ENCODE data around the gene ZNF662. TPM values are rescaled to one million over a fixed set of nuclear protein-coding genes. Genes with fewer than 3 reads are reported as not detected.

Gene ZNF662
- total RNA-seq, 6 experiments from 2014 or later = 1.4 to 10.9 (median 3.3) TPM

DNA sequence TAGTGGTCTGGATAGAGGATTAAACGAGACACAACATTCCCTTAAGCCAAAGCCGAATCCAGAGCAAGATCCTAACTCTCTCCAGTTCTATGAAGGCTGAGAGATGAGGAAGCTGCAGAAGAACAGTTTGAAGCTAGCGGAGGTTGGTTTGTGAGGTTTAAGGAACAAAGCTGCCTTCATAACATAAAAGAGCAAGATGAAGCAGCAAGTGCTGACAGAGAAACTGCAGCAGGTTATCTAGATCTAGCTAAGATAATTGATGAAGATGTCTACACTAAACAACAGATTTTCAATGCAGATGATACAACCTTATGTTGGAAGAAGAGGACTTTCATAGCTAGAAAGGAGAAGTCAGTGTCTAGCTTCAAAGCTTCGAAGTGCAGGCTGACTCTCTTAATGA is 58.3 kb downstream of the ZNF662 start:
- no peaks in the 10 kb centered on the region for H3K27me3 ChIP-seq
- DNase-seq (no peak), ATAC-seq (no peak)
- no peaks in the 10 kb centered on the region for H3K4me1 ChIP-seq
- WGBS (ENCODE audit: insufficient coverage, low coverage, low lambda C conversion rate, missing lambda C conversion rate) = 80% methylated on average over 4 of the region's 4 CpGs
- H3K4me3 ChIP-seq = no peak overlapping the region
- H3K27ac ChIP-seq = no peak overlapping the region
- no peaks in the 10 kb centered on the region for H3K36me3 ChIP-seq
- TF ChIP-seq, protein P1, sequence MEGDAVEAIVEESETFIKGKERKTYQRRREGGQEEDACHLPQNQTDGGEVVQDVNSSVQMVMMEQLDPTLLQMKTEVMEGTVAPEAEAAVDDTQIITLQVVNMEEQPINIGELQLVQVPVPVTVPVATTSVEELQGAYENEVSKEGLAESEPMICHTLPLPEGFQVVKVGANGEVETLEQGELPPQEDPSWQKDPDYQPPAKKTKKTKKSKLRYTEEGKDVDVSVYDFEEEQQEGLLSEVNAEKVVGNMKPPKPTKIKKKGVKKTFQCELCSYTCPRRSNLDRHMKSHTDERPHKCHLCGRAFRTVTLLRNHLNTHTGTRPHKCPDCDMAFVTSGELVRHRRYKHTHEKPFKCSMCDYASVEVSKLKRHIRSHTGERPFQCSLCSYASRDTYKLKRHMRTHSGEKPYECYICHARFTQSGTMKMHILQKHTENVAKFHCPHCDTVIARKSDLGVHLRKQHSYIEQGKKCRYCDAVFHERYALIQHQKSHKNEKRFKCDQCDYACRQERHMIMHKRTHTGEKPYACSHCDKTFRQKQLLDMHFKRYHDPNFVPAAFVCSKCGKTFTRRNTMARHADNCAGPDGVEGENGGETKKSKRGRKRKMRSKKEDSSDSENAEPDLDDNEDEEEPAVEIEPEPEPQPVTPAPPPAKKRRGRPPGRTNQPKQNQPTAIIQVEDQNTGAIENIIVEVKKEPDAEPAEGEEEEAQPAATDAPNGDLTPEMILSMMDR (IDR thresholded peaks at IDR 0.05) = no peak
- TF ChIP-seq POLR2A (IDR thresholded peaks at IDR 0.05) = no peak
- intact Hi-C loops (cut with DNase I) = loop anchor here (5.0 to 10.0 kb wide), 2 partner anchors 121 to 123 kb away; no protein-coding TSS in a partner anchor
- H3K9me3 ChIP-seq = no peaks in the 10 kb centered on the region

Other genes with a start within 250 kb of the ZNF662 start
- gene KLHL40, start 220.6 kb upstream of the ZNF662 start, total RNA-seq = under 1 TPM in 2 of 6 experiments, not detected in 4; 0.19 to 0.68 TPM
- gene HHATL, start 203.3 kb upstream of the ZNF662 start, total RNA-seq = 1 to 10 TPM in 1 of 6 experiments, under 1 TPM in 2, not detected in 3; 0.29 to 1.0 (median 0.60) TPM
- gene CCDC13, start 132.9 kb upstream of the ZNF662 start, total RNA-seq = 1 to 10 TPM; 1.2 to 2.5 (median 1.6) TPM
- gene HIGD1A, start 101.7 kb upstream of the ZNF662 start, total RNA-seq = 100 to 1,000 TPM; 104 to 348 (median 175) TPM
- gene ACKR2, start 96.7 kb upstream of the ZNF662 start, total RNA-seq = 10 to 100 TPM; 17.0 to 36.1 (median 23.0) TPM
- 100 to 1,000 TPM; 237 to 478 (median 308) TPM for gene CYP8B1, start 30.3 kb upstream of the ZNF662 start, total RNA-seq
- gene GASK1A, start 73.2 kb downstream of the ZNF662 start, total RNA-seq = 10 to 100 TPM in 3 of 6 experiments, 1 to 10 TPM in 3; 5.5 to 17.5 (median 10.5) TPM
- 1 to 10 TPM; 4.8 to 9.2 (median 6.0) TPM for gene POMGNT2, start 199.9 kb downstream of the ZNF662 start, total RNA-seq

Measured in right lobe of liver (tissue), 6 donors.